Body of pancreas (tissue), 4 donors: ENCODE results near the gene MAP4K3. TPM values are rescaled to one million over a fixed set of nuclear protein-coding genes. Genes with fewer than 3 reads are reported as not detected.
A peak's percentile ranks its signal among the peaks of the same experiment; 100 is the strongest.

Experiments
- ATAC-seq: fragments of 150-250 bp; one replicate; pipeline ENCODE4 v1.9.1; 2016
- DNase-seq, 4 donors: peaks; one replicate each; pipeline ENCODE4 v3.0.0-alpha.2; 2019
- H3K27ac ChIP-seq, 4 donors: fragments of 200-600 bp; sonication (generic); 1 replicate in 3 of 4; 2 replicates in 1 of 4; pipeline versions ENCODE4 v1.5.1 to v1.6.1; 2016 to 2019; ENCODE audit warnings: mild to moderate bottlenecking in 1 of 4, mixed read lengths in 1 of 4, moderate library complexity in 1 of 4
- H3K27me3 ChIP-seq, 2 donors: fragments of 200-600 bp; sonication (generic); one replicate each; pipeline ENCODE4 v1.6.0; 2016; ENCODE audit warnings: mild to moderate bottlenecking in 1 of 2
- H3K36me3 ChIP-seq, 2 donors: fragments of 200-600 bp; sonication (generic); replicated peaks in 1 of 2; 2 replicates each; pipeline ENCODE4 v1.5.1; 2016; ENCODE audit warnings: low read depth in 2 of 2; ENCODE audit not compliant: insufficient read depth in 1 of 2
- H3K4me1 ChIP-seq: fragments of 200-600 bp; sonication (generic); one replicate; pipeline ENCODE4 v1.6.0; 2016
- H3K4me3 ChIP-seq, 2 donors: fragments of 200-600 bp; sonication (generic); 1 replicate in 1 of 2; 2 replicates in 1 of 2; pipeline ENCODE4 v1.5.1; 2016 to 2019
- H3K9me3 ChIP-seq, 3 donors: fragments of 200-600 bp; sonication (generic); 1 replicate in 2 of 3; 2 replicates in 1 of 3; pipeline ENCODE4 v1.5.1; 2016
- POLR2A ChIP-seq, 3 donors: fragments of 450-650 bp; IDR thresholded peaks; one replicate each; pipeline ENCODE4 v1.6.1; 2016; ENCODE audit warnings: antibody characterized with exemption in 3 of 3, mild to moderate bottlenecking in 2 of 3
- WGBS, 2 donors: methylation state at CpG; one replicate each; pipeline ENCODE4 v1.1.5; 2017; 5-methylcytosine and 5-hydroxymethylcytosine counted together
- intact Hi-C: fragments of 100-400 bp; cut with DNase I; formaldehyde crosslinking; loops from one replicate; pipeline ENCODE4 v1.15.1; 2023
- total RNA-seq, 2 donors: library from RNA; depleted of rRNA; stranded (reverse); fragments of >200 nt; gene quantifications; one replicate each; pipeline ENCODE4 v1.1.0, GENCODE V29; 2016
- TF ChIP-seq, protein P1 (sequence below), 7 experiments: fragments of 450-650 bp in 4 of 7; fragments of 200-600 bp in 3 of 7; sonication (generic) in 3 of 7; IDR thresholded peaks; one replicate each; pipeline ENCODE4 v1.5.1; 2016 to 2019; ENCODE audit warnings: antibody characterized with exemption in 7 of 7

The MAP4K3 gene
- total RNA-seq, 2 donors from 2014 or later = 50.6 to 54.4 TPM

DNA sequence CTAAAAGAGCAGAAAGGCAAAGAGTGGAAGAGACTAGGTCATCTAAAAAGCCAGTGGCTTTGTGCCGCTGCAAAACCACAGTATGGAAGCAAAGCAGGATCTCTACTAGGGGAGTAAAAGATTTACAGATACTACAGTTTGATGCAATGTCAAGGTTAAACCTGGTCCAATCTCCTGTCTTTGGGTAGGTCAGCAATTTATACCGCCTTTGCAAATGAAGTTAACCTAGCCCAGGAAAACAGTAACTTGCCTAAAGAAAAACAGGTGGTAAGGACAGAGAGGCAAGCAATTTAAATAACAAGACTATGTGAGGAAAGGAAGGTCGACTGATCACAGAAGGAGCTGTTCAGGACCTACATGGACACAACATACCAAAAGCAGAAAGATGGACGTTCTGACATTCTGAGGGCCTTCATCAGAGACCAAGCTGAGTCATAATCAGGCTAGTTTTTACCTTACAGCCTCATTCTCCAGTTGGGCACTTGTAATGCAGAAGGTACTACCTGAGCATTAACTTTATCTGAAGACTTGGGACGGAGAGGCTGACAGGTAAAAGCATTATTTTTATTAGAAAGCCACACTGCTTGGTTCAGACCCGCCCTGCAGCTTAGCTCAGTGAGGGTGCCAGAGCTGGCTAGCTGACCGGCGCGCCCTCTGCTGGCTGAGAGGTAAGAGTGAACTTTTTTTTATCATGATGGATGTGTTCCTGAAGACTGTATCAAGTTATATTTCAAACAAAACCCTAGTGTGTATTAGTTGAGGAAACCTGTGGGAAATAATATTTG lies 209.3 kb downstream of the MAP4K3 start:
- Histone ChIP-seq H3K4me1 (peaks cover 9% of the 10 kb centered on the region), H3K4me3 (no peak overlapping the region), H3K27me3 (no peaks in the 10 kb centered on the region), H3K27ac (no peak overlapping the region), H3K9me3 (no peaks in the 10 kb centered on the region), H3K36me3 (no peaks in the 10 kb centered on the region)
- intact Hi-C loops = loop anchor here (10.0 kb wide), 1 partner anchor 103 kb away; the partner anchor contains the start of gene SOS1
- peak; percentile 79 for ATAC-seq
- 19 to 23% methylated on average over 9 of the region's 9 CpGs for WGBS, 2 donors
- DNase-seq = peak; percentile 81 to 84 (median 82)
- no peak for TF ChIP-seq POLR2A (IDR thresholded peaks at IDR 0.05)
- TF ChIP-seq, protein P1, sequence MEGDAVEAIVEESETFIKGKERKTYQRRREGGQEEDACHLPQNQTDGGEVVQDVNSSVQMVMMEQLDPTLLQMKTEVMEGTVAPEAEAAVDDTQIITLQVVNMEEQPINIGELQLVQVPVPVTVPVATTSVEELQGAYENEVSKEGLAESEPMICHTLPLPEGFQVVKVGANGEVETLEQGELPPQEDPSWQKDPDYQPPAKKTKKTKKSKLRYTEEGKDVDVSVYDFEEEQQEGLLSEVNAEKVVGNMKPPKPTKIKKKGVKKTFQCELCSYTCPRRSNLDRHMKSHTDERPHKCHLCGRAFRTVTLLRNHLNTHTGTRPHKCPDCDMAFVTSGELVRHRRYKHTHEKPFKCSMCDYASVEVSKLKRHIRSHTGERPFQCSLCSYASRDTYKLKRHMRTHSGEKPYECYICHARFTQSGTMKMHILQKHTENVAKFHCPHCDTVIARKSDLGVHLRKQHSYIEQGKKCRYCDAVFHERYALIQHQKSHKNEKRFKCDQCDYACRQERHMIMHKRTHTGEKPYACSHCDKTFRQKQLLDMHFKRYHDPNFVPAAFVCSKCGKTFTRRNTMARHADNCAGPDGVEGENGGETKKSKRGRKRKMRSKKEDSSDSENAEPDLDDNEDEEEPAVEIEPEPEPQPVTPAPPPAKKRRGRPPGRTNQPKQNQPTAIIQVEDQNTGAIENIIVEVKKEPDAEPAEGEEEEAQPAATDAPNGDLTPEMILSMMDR (IDR thresholded peaks at IDR 0.05) = peak; percentile 79 to 87 (median 82)

DNA sequence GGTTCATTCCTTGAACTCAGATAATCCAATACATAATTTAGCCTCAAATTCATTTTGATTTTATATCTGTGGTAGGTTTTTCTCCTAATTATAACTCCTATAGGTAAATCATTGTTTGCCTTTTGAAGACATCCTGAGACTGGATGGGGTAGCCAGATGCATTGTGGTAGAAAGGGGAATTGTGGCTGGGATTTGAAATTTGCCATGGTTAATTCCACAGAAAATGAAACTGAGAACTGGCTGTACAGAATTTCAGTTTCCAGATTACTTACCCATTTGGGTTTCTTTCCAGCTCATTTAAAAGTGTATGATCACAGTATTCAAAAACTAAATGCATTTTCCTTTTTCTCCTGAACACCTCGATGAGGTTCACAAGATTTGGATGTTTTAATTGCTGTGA lies 211.5 kb downstream of the MAP4K3 start:
- DNase-seq (no peak), ATAC-seq (no peak)
- TF ChIP-seq, protein P1 (IDR thresholded peaks at IDR 0.05) = no peak
- no peak for TF ChIP-seq POLR2A (IDR thresholded peaks at IDR 0.05)
- intact Hi-C loops = loop anchor here (10.0 kb wide), 1 partner anchor 101 kb away; the partner anchor contains the start of gene SOS1
- H3K36me3 ChIP-seq = no peaks in the 10 kb centered on the region
- WGBS, 2 donors = 79 to 83% methylated on average over 1 of the region's 1 CpG
- no peaks in the 10 kb centered on the region for H3K9me3 ChIP-seq
- no peaks in the 10 kb centered on the region for H3K27me3 ChIP-seq
- no peak overlapping the region for H3K27ac ChIP-seq
- peaks cover 9% of the 10 kb centered on the region for H3K4me1 ChIP-seq
- H3K4me3 ChIP-seq = no peak overlapping the region

DNA sequence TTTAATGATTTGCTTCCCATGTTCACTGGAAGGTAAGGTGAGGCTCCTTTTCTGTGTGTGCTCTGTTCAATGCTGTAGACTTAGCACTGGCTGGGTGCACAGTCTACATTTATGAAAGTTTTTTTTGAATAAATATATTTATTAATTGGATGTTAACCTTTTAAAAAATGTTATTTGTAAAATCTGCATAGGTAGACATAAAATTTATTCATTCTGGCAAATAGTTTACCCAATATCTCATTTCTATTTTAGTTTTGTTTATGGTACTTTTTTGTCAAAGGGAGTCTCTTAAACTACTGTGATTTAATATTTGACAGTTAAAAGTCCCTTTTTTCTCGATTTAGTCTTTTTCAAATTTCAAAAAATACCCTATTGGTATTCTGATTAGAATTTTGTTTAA lies 213.2 kb downstream of the MAP4K3 start:
- DNase-seq = no peak
- Histone ChIP-seq H3K4me3 (no peak overlapping the region), H3K4me1 (peaks cover 9% of the 10 kb centered on the region), H3K27me3 (no peaks in the 10 kb centered on the region), H3K9me3 (no peaks in the 10 kb centered on the region), H3K36me3 (no peaks in the 10 kb centered on the region), H3K27ac (no peak overlapping the region)
- no peak for ATAC-seq
- 64 to 74% methylated on average over 1 of the region's 1 CpG for WGBS, 2 donors
- TF ChIP-seq, protein P1 (IDR thresholded peaks at IDR 0.05) = no peak
- no peak for TF ChIP-seq POLR2A (IDR thresholded peaks at IDR 0.05)
- intact Hi-C loops = loop anchor here (5.0 to 10.0 kb wide), 2 partner anchors 99 to 162 kb away; partner anchors contain the start of gene SOS1

DNA sequence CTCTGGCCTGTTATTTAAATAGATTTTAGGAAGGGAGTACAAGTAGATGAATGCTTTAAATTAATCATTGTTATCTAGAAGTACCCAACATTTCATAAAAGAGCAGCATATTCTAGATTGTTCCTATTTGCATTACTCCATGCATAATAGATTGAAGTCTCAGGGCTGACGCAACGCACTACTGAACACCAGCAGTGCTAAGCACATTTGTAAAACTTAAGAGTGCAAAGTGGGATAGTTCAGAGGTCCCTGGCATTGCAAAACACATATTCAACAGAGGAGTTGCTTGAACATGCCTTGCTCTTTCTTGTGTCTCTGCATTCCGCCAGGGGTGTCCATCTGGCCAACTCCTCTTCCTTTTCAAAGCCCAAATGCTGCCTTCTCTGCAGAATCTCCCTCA lies 215.6 kb downstream of the MAP4K3 start:
- intact Hi-C loops = loop anchor here (5.0 to 10.0 kb wide), 2 partner anchors 97 to 159 kb away; partner anchors contain the start of gene SOS1
- H3K4me1 ChIP-seq = no peaks in the 10 kb centered on the region
- H3K27me3 ChIP-seq = no peaks in the 10 kb centered on the region
- no peaks in the 10 kb centered on the region for H3K9me3 ChIP-seq
- no peaks in the 10 kb centered on the region for H3K36me3 ChIP-seq
- WGBS, 2 donors = 88 to 91% methylated on average over 3 of the region's 3 CpGs
- no peak overlapping the region for H3K4me3 ChIP-seq
- DNase-seq (no peak), ATAC-seq (no peak)
- H3K27ac ChIP-seq = no peak overlapping the region
- TF ChIP-seq, protein P1 (IDR thresholded peaks at IDR 0.05) = no peak
- TF ChIP-seq POLR2A (IDR thresholded peaks at IDR 0.05) = no peak
